ENCODE data around the gene SIGLEC14.

DNA sequence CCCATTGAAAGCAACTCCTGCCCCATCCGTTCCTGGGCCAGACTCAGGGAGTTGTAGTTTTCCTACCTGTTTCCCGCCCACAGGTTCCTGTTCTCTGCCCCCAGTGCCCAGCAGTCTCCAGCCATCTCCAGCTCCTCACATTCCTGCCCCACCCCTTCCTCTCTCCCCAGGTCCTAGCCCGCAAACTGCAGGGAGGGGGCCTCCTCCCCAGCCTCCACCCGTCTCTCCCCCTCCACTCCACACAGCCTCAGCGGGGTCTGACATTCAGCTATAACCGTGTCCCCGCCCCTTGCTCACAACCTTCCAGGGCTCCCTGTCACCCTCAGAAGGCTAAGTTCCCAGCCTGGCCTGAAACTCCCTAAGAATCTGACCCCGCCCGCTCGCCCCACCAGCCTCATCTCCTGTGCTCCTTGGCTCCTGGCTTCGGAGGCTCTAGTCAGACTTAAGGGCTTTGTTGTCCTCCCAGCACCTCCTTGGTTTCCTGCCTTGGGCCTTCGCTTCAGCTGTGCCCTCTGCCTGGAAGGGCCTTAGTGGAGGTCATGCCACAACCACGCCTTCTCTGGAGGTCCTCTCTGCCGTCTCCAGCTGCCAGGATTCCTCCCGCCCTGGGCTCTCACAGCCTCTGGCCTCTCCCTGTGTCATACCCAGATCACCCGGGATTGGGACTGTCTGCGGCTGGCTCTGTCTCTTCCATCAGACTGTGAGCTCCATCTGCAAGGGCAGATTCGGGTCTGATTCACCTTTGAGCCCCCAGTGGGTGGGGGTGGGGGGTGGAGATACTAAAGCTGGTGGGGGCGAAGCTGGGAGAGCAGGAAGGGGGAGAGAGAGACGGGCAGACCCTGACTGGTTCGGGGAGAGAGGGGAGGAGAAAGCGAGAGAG, 41.4 kb upstream of the SIGLEC14 start:
- TF ChIP-seq, protein P1, sequence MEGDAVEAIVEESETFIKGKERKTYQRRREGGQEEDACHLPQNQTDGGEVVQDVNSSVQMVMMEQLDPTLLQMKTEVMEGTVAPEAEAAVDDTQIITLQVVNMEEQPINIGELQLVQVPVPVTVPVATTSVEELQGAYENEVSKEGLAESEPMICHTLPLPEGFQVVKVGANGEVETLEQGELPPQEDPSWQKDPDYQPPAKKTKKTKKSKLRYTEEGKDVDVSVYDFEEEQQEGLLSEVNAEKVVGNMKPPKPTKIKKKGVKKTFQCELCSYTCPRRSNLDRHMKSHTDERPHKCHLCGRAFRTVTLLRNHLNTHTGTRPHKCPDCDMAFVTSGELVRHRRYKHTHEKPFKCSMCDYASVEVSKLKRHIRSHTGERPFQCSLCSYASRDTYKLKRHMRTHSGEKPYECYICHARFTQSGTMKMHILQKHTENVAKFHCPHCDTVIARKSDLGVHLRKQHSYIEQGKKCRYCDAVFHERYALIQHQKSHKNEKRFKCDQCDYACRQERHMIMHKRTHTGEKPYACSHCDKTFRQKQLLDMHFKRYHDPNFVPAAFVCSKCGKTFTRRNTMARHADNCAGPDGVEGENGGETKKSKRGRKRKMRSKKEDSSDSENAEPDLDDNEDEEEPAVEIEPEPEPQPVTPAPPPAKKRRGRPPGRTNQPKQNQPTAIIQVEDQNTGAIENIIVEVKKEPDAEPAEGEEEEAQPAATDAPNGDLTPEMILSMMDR (IDR thresholded peaks at IDR 0.05; ENCODE audit: low read depth, low read length, poor library complexity, severe bottlenecking): no peak
- TF ChIP-seq EZH2phosphoT487 (IDR thresholded peaks at IDR 0.05; ENCODE audit: borderline replicate concordance, low read length): no peak
